RPMI7951 (cell line): ENCODE measurements around the gene KIRREL1. TPM values are rescaled to one million over a fixed set of nuclear protein-coding genes. Genes with fewer than 3 reads are reported as not detected.
A peak's percentile ranks its signal among the peaks of the same experiment; 100 is the strongest.

ENCODE experiments used
- DNase-seq: peaks from one replicate; pipeline ENCODE4 v3.0.0-alpha.2; 2012; ENCODE audit warnings: low read depth
- total RNA-seq: library from RNA; depleted of rRNA; stranded (reverse); fragments of >200 nt; shearing (Covaris generic); gene quantifications from 2 replicates; pipeline ENCODE4 v1.2.3, GENCODE V29; 2014; rRNA removed

The KIRREL1 gene
- 77.3 and 80.8 TPM in 2 replicates for total RNA-seq

- DNase-seq = peak; percentile 77
Observed at GRCh38 chr1:157993147-157993917, at the start of gene KIRREL1. Gene KIRREL1 (plus strand): TSS chr1:157993645. CDS start chr1:157993677, 32 bp downstream.

DNA sequence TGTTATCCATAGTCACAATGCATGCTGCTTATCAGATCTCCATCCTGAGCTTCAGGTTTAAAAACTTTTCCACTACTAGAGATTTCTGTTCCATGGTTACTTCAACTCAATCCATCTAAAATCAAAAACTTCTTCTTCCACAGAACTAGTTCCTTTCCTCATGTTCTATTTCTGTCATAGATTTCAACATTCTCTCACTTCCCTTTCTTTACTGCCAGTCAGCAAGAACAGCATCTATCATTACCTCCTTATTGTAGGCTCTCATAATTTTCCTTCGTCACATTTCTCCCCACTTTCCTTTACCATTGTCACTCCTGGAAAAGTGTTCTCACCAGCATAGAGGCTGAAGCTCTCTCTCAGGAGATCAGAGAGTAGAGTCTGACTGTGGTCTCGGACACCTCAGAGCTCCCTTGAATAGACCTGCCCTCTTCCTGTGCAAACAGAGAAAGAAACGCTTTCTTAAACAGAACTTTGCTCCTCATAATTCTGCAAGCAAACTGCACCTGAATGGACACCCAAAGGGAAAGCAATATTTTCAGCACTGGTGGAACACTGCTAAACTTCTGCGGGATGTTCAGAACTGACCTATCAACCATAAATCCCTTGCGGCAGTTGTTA is 48.7 kb upstream of the KIRREL1 start:
- DNase-seq = no peak

GRCh38 chr1:157948312-157949073 is 45.0 kb upstream of the KIRREL1 start:
- DNase-seq = peak; percentile 41

GRCh38 chr1:157949074-157949354 is 44.4 kb upstream of the KIRREL1 start:
- DNase-seq = no peak

DNA sequence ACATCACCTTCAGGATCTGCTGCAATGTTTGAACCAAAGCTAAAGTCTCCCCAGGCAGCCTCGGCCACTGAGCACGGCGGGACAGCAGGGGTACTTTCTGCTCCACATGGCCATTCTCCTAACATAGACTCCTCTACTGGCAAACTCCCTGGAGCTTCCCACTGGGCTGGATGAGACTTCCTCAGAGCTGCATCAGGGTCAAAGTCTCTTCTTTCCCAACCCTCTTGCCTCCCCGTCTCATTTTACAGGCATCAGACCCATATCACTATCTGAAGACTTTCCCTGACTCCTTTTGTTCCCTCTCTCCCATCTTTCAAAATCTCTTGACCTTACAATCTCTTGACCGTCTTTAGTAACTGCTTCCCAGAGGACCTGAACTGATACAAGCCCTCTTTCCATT is 42.2 kb upstream of the KIRREL1 start:
- DNase-seq = no peak

GRCh38 chr1:157952601-157953000 is 40.8 kb upstream of the KIRREL1 start:
- no peak for DNase-seq

- DNase-seq = no peak
Observed at GRCh38 chr1:157955221-157955620, 38.2 kb upstream of the KIRREL1 start.

DNA sequence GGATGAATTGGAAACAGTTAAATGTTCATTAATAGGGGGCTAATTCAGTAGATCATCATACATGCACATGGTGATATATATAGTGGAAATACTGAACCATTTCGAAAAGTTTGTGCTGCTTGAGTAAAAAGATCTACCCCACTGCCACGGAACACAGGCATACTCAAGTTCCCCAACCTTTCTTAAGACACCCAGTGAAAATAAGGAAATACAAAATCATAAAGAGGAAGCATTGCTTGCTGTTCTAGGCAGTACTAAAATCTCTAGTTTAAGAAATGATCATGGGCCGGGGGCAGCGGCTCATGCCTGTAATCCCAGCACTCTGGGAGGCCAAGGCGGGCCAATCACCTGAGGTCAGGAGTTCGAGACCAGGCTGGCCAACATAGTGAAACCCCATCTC is 37.6 kb upstream of the KIRREL1 start:
- DNase-seq = no peak

GRCh38 chr1:157956732-157957131 is 36.7 kb upstream of the KIRREL1 start:
- DNase-seq = no peak

GRCh38 chr1:157958263-157958662 is 35.2 kb upstream of the KIRREL1 start:
- no peak for DNase-seq

- no peak for DNase-seq
Observed at GRCh38 chr1:157959750-157960149, 33.7 kb upstream of the KIRREL1 start.

- no peak for DNase-seq
Observed at GRCh38 chr1:157960773-157961172, 32.7 kb upstream of the KIRREL1 start.

DNA sequence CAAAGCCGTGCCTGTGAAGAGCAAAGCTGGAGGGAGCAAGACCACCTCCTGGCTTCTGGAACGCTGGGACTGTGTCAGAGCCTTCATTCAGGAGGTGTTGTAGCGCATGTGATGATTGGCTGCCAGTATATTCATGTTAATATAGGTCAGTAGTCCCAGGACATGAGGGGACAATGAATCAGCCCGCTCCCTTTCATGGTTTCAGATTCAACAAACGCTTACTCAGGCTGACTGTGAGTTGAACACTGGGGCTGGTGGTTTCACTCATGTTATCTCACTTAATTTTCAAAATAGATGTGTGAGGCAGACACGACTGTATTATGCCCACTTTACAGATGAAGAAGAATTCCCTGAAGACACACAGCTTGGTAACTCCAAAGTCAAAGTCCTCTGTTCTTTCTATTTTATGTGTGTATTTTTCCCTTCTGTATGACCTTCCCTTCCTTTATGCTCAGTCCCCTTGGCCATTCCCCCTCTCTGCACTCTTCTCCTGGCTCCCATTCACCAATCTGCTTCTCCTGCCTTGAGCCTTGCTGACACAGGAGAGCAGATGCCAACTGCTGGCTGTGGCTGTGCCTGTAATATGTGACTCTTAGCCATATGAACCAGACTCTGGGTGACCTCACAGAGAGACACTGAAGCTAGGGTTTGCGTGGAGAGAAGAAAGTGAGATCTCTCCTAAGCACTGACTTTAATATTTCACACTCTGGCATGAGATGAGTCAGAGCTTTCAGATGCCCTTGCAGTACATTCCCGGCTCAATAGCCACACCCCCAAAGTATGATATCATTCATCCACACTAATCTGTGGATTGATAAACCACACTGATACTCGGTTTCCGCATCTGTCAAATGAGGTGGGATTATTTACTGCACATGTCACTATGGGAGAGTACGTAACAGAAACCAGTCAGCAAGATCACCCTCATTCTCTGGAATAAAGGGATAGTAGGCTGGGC is 31.4 kb upstream of the KIRREL1 start:
- peak; percentile 78 for DNase-seq

DNA sequence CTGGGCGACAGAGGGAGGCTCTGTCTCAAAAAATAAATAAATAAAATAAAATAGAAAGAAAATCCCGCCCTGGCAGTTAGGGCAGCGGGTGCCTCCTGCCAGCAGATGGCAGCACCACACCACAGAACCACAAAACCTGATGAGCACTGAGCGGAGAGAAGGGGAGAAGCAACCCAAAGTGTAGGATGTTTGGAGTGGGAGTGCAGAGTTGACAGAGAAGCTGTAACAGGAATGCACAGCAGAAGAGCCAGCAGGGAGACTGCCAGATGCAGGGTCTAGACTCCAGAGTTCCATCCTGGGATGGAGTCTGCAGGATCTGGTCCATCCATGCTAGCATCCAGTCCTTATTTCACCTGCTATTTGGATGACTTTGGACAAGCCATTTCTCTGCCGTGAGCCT is 29.7 kb upstream of the KIRREL1 start:
- peak; percentile 68 for DNase-seq

DNA sequence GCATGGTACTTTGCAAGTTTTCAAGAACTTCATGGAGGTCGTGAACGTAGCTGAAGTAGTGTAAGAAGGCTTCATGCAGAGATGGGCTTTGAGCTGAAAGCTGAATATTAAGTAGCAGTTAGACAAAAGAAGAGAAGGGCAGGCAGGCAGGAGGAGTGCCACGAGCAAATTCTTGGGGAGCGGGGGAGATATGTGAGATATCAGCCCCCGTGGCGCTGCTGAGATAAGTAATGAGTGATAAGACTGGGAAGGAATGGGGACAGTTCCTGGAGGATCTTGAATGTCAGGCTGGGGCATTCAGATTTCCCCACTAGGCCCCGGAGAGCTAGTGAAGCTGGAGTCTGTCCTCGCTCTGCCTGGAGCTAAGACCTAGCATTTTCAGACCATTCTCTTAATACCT is 27.9 kb upstream of the KIRREL1 start:
- DNase-seq = no peak

- peak; percentile 51 for DNase-seq
Observed at GRCh38 chr1:157966031-157966537, 27.4 kb upstream of the KIRREL1 start.

DNA sequence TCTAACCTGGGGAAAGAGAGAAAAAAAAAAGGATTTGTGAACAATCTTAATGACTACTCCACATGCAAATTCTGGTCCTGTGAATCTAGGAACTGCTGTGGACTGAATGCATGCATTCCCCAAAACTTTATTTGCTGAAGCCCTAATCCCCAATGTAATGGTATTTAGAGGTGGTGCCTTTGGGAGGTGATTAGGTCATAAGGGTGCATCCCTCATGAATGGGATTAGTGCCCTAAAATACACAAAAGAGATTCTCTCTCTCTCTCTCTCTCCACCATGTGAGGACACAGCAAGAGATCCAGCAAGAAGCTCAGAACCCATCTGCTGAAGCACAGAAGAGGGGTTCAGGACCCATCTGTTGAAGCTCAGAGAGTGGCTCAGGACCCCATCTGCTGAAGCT is 26.2 kb upstream of the KIRREL1 start:
- DNase-seq = no peak

DNA sequence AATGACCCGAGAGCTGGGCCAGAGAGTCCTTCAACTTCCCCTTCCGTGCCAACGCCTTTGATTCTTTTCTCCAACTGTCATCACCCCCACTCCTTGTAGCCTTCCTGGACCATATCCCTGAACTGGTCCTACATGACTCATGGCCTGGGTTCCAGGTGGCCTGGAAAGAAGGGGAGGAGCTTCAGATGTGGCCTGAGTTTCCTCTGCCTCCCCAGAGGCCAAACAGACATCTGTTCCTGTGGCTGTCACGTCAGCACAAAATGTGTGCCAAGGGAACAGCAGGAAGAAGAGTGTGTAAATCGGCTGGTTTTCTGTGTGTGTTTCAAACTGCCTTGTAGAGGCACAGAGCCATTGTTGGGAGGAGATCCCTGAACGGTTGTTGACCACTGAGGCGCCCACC is 24.9 kb upstream of the KIRREL1 start:
- peak; percentile 99 for DNase-seq

DNA sequence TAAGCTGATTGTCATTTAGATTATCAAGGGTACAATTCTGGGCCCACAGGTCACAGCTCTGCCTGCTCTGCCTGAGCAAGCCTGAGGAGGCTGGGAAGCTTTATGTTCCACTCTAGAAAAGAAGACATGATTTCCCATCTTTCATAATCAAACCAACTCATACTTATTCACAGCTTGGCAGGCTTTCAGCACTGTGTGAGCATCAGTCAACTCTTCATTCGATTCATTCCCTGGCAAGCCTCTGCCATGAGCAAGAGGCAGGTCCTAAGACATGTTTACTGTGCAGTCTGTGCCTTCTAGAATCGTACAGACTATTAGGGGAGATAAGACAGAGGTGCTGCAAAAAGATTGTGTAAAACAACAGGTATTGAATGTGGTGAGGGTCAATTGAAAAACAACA is 24.5 kb upstream of the KIRREL1 start:
- DNase-seq = peak; percentile 83

- peak; percentile 88 for DNase-seq
Observed at GRCh38 chr1:157969697-157970485, 23.6 kb upstream of the KIRREL1 start.

DNA sequence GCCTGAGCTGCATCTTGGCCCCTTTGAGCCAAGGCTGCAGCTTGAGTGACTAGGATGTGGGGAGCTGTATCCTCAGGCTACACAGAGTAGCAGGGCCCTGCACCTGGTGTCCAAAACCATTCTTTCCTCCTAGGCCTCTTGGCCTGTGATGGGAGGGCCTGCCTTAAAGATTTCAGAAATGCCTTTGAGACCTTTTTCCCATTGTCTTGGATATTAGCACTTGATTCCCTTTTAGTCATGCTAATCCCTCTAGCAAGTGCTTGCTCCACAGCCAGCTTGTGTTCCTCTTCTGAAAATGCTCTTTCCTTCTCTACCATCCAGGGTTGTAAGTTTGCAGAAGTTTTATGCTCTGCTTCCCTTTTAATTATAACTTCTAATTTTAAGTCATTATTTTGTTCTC is 21.7 kb upstream of the KIRREL1 start:
- DNase-seq = no peak
